ENCODE measurements around the gene SEC14L2.

The SEC14L2 gene

DNA sequence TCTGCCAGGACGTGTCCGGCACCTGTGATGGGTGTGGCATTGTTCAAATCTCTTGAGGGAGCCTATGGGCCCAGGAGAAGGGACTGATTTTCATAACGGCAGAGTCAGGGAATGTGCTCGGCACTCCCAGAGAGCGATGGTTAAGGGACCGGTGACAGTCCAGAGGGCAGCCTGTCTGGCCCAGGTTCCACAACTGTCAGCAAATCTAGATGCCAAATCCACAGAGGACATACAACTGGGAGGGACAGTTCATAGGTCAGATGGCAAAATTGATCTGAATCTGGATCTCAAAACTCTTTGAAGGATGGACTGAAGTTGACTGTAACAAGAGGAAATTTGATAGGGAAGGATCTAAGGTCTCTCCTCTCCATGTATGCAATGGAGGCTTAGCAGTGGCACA is 7.5 kb downstream of the SEC14L2 start:
- DNase-seq (ENCODE audit: low read depth in 2 of 2), result no peak

DNA sequence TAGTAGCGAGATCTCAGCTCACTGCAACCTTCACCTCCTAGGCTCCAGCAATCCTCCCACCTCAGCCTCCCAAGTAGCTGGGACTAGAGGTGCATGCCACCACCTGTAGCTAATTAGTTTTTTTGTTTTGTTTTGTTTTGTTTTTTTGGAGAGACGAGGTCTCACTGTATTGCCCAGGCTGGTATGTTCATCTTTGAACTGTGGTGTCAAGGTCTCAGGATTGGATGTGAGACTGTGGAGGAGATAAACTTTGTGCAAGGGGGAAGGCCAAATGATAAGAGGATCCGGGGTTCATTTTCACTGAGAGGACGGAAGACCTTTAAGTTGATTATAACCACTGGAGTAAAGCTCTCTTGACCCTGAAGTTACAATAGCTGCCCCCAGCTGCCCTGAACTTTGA is 8.9 kb downstream of the SEC14L2 start:
- DNase-seq (ENCODE audit: low read depth in 2 of 2), result no peak

DNA sequence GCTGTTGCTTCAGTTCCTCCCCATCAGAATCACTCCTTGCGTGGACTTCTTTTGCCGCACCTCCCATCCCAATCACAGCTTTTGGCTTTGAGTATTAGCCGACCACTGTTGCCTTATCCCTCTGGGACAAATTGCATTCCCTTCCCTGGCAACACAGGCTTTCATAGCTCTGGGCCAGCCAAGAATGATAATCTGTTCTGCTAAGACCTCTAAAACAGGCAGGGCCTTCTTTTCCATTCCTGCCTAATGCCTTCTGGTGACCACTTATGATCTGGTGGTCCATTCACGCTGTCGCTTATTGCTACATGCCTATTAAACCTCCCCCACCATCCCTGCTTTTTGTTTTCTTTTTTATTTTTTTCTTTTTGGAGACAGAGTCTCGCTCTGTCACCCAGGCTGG is 9.6 kb downstream of the SEC14L2 start:
- no peak for DNase-seq (ENCODE audit: low read depth in 2 of 2)

- no peak for DNase-seq (ENCODE audit: low read depth in 2 of 2)
These were observed 11.7 kb downstream of the SEC14L2 start for GRCh38 chr22:30408388-30409102.

DNA sequence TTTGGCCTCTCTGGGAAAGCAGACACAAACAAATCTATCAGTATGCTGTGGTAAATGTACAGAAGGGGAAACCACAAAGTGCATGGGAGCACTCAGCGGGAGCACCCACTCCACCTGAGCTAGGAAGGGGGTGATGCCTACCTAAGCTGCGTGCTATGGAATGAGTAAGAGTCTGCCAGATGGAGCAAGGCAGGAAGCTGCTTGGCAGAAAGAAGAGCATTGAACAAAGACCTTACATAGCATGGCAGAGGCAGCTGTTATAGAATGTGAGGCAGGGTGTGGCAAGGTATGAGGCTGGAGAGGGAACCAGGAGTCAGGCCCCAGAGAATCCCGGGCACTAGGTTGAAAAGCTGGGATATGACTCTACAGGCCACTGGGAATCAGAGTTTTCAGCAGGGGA is 15.0 kb downstream of the SEC14L2 start:
- DNase-seq (ENCODE audit: low read depth in 2 of 2), result no peak

- no peak for DNase-seq (ENCODE audit: low read depth in 2 of 2)
These were observed 16.2 kb downstream of the SEC14L2 start for GRCh38 chr22:30413001-30413400.

- no peak for DNase-seq (ENCODE audit: low read depth in 2 of 2)
These were observed 17.1 kb downstream of the SEC14L2 start for GRCh38 chr22:30413745-30414524.

GRCh38 chr22:30414525-30415047 is 17.8 kb downstream of the SEC14L2 start:
- DNase-seq (ENCODE audit: low read depth in 2 of 2), result no peak

DNA sequence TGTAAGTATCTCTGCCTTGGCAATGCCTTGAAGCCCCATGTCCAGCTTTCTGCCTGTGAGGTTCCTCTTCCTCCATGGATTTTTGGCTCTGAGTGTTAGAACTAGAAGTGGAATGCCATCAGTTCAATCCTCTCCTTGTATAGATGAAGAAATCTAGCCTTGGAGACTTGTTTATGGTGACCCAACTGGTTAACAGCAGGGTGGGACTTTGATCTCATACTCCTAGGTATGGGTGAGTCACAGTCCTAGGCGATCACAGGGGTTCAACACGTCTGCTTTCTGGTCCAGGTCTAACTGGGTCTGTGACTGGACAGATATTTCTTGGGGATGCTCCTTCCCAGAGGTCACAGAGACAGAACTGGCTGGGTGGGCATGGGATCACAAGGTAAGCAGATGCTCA is 19.6 kb downstream of the SEC14L2 start:
- no peak for DNase-seq (ENCODE audit: low read depth in 2 of 2)

GRCh38 chr22:30416837-30417236 is 20.0 kb downstream of the SEC14L2 start:
- no peak for DNase-seq (ENCODE audit: low read depth in 2 of 2)

- no peak for DNase-seq (ENCODE audit: low read depth in 2 of 2)
These were observed 23.7 kb downstream of the SEC14L2 start for GRCh38 chr22:30420347-30421125.

DNA sequence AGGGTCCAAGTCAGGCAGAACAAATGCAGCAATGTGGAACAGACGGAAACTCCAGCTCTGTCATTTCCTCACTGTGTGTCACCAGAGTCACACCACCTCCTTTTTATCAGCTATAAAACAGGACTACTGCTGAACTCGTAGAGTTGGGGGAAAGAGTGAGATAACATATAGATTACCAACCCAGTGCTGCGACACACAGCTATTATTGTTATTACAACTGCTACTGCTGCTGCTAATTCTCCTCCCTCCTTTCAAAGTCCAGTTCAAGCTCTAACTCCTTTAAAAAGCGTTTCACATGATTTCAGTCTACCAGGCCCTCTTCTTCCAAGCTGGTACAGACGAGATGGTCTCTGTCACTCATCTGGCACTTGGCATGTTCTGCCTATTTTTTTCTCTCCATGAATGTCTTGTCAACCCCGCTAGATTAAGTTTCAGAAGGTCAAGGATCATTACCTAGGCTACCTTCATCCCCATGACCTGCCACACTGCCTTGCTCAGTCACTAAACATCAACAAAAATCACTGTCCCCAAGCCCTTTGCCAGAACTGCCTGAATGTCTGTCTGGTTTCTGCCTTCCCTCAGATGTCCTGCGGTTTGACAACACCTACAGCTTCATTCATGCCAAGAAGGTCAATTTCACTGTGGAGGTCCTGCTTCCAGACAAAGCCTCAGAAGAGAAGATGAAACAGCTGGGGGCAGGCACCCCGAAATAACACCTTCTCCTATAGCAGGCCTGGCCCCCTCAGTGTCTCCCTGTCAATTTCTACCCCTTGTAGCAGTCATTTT is 25.1 kb downstream of the SEC14L2 start:
- DNase-seq (ENCODE audit: low read depth in 2 of 2), result no peak

DNA sequence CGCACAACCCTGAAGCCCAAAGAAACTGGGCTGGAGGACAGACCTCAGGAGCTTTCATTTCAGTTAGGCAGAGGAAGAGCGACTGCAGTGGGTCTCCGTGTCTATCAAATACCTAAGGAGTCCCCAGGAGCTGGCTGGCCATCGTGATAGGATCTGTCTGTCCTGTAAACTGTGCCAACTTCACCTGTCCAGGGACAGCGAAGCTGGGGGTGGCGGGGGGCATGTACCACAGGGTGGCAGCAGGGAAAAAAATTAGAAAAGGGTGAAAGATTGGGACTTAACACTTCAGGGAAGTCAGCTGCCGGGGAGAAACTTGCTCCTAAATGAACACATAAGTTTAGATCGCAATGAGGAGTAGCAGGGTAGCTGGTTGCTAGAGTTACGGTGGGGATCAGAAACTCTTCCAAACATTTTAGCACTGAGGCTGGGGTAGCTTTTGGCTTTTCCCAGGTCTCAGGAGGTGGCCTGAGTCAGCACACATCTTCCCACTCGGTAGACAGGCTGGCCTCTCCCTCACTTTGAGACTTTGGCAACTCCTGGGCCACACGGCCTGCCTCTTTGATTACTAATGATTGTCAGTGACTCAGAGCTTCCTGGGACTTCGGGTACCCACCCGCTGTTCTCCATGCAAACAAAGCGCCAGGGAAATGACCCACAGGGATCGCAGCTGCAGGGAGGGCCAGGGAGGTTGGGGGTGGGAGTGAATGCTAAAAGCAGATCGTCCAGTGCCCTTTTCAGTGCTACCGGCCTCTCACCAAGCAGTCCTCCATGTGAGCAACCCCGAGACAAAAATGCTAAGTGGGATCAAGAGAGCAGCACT is 25.9 kb downstream of the SEC14L2 start:
- no peak for DNase-seq (ENCODE audit: low read depth in 2 of 2)

DNA sequence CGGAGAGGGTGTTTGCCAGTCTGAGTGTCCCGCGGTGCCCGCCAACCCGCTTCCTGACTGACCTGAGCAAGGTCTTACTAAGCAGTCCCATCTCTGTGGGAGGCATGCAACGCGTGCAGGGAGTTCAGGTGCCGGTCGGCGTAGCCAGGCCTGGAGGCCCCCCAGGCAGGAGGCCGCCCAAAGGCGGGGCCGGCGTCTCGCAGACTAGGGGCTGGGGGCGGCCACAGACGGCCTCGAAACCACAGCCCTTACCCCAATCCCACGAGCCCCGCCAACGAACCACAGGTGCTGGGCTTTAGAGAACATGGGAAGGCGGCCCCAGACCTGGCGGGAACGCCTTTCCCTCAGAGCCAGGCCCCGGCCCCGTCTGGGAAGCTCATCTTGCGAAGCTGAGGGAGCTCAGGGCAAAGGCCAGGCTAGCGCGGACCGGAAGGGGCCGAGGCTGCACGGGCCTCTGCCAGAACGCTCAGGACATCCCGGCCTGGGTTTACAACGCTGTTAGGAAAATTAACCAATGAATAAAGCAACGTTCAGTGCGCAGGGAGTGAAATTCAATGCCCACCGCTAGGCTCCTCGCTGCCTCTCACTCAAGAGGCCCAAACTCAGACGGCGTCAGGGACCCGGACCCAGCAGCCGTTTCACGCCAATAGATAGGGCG is 26.6 kb downstream of the SEC14L2 start:
- DNase-seq (ENCODE audit: low read depth in 2 of 2), result peak in 1 of 2 donors; percentile 61

- peak; percentile 97 to 99 for DNase-seq (ENCODE audit: low read depth in 2 of 2)
These were observed 27.2 kb downstream of the SEC14L2 start for GRCh38 chr22:30423959-30424533.

GRCh38 chr22:30424534-30425326 is 27.9 kb downstream of the SEC14L2 start:
- DNase-seq (ENCODE audit: low read depth in 2 of 2), result no peak

- DNase-seq (ENCODE audit: low read depth in 2 of 2), result no peak
These were observed 28.5 kb downstream of the SEC14L2 start for GRCh38 chr22:30425327-30425615.

GRCh38 chr22:30425616-30426387 is 29.0 kb downstream of the SEC14L2 start, which contains the start of gene MTFP1:
Gene MTFP1, plus strand, starts transcription at chr22:30425768. Its CDS starts 112 bp downstream, at chr22:30425880.
- DNase-seq (ENCODE audit: low read depth in 2 of 2), result no peak

Measured in stimulated activated CD4-positive, alpha-beta T cell treated with anti-CD3 and anti-CD28 coated beads, Interleukin-15, amount 100 ng/mL, for 48 hours (primary cell).